Stomach (tissue), 9 donors: ENCODE results near the gene ATG7. TPM values are rescaled to one million over a fixed set of nuclear protein-coding genes. Genes with fewer than 3 reads are reported as not detected.

Source experiments
- DNase-seq, 2 donors: peaks; one replicate each; pipeline versions ENCODE4 v3.0.0 to v3.0.0-alpha.2; 2013 to 2019
- H3K27ac ChIP-seq, 5 donors: fragments of 200-600 bp in 4 of 5; sonication (generic) in 4 of 5; one replicate each; pipeline ENCODE4 v1.5.1; 2013 to 2019; ENCODE audit warnings: mild to moderate bottlenecking in 1 of 5, moderate library complexity in 1 of 5
- H3K27me3 ChIP-seq, 3 donors: fragments of 200-600 bp; sonication (generic); one replicate each; pipeline ENCODE4 v1.5.1; 2017 to 2019; ENCODE audit warnings: mixed run types in 1 of 3
- H3K36me3 ChIP-seq, 4 donors: fragments of 200-600 bp; sonication (generic); 1 replicate in 3 of 4; 2 replicates in 1 of 4; pipeline ENCODE4 v1.5.1; 2016 to 2019
- H3K4me1 ChIP-seq, 4 donors: fragments of 200-600 bp; sonication (generic); one replicate each; pipeline ENCODE4 v1.5.1; 2016 to 2019
- H3K4me3 ChIP-seq, 4 donors: fragments of 200-600 bp; sonication (generic) in 3 of 4; one replicate each; pipeline ENCODE4 v1.5.1; 2016 to 2019; ENCODE audit warnings: mild to moderate bottlenecking in 1 of 4
- H3K9me3 ChIP-seq, 4 donors: fragments of 200-600 bp; sonication (generic); one replicate each; pipeline ENCODE4 v1.5.1; 2016 to 2019
- EP300 ChIP-seq: sonication (generic); formaldehyde crosslinking; IDR thresholded peaks from one replicate; pipeline ENCODE4 v1.6.1; 2017; ENCODE audit warnings: antibody characterized with exemption
- POLR2A ChIP-seq, 4 donors: fragments of 450-650 bp; IDR thresholded peaks; one replicate each; pipeline ENCODE4 v1.6.1; 2016; ENCODE audit warnings: antibody characterized with exemption in 4 of 4, control low read depth in 2 of 4, mild to moderate bottlenecking in 1 of 4, moderate library complexity in 1 of 4
- POLR2AphosphoS5 ChIP-seq, 3 donors: sonication (generic); formaldehyde crosslinking; IDR thresholded peaks; one replicate each; pipeline ENCODE4 v1.6.1; 2016; ENCODE audit warnings: antibody characterized with exemption in 3 of 3
- whole genome bisulfite sequencing, 5 donors: extraction: QIAGEN DNeasy Blood & Tissue Kit in 3 of 5; methylation state at CpG; one replicate each; pipeline versions ENCODE4 v1.1.5 to v1.1.7; 2013 to 2018; 5-methylcytosine and 5-hydroxymethylcytosine counted together
- intact Hi-C: fragments of 100-400 bp; cut with DNase I; formaldehyde crosslinking; loops from one replicate; pipeline ENCODE4 v1.15.1; 2023; ENCODE audit warnings: low total_unique reads
- polyA plus RNA-seq, 3 donors: library from polyadenylated mRNA; stranded (reverse); fragments of 200-250 nt; gene quantifications; one replicate each; pipeline ENCODE4 v1.2.3, GENCODE V29; 2013
- total RNA-seq, 5 donors: library from RNA; depleted of rRNA; stranded (reverse); fragments of >200 nt; gene quantifications; one replicate each; pipeline versions ENCODE4 v1.1.0 to v1.2.3, GENCODE V29; 2014 to 2016
- TF ChIP-seq, protein P1 (sequence below), 7 experiments: fragments of 450-650 bp in 4 of 7; fragments of 200-600 bp in 3 of 7; sonication (generic) in 3 of 7; IDR thresholded peaks; one replicate each; pipeline ENCODE4 v1.5.1; 2016 to 2019; ENCODE audit warnings: antibody characterized with exemption in 7 of 7, control low read depth in 2 of 7, mild to moderate bottlenecking in 1 of 7
- donor health status: healthy with polysubstance abuse.
- donor health status: Bipolar disorder and iron deficiency.
- donor health status: healthy.

The ATG7 gene
- total and polyA plus RNA-seq, 8 donors = 6.8 to 167 (median 15.1) TPM

DNA sequence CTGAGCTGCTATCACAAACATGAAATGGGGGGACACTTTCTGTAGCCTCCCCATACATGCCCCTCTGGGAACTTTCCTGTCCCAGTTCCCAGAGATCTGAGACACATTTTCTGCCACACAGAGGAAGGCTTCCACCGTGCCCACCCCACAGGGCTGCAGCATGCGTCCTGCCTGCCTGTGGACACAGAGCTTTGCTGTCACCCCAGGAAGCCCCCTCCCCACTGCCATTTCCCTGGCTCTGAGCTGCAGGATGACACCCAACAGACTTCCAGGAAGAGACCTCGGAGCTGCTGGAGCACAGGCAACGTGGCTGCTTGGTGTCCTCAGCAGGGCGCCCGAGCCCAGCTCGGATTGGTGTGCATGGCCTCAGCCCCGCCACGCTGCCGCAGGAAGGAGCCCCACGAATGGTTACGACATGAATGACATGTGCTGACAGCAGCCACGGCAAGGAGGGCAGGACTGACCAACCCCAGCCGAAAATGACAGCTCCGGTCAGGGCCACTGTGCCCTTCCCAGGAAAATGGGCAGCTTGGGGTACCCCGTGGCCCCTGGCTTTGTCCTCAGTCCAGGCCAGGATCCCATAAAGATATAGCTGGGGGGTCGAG is 290.2 kb downstream of the ATG7 start:
- Histone ChIP-seq H3K4me1 (peaks cover 24 to 68% (median 45%) of the 10 kb centered on the region in 4 donors), H3K36me3 (peaks cover 34 to 85% (median 69%) of the 10 kb centered on the region in 4 donors), H3K9me3 (no peaks in the 10 kb centered on the region), H3K4me3 (no peak overlapping the region), H3K27me3 (no peaks in the 10 kb centered on the region), H3K27ac (peak overlapping the region in 3 of 5 donors; percentile 30 to 56 (median 31))
- TF ChIP-seq, protein P1, sequence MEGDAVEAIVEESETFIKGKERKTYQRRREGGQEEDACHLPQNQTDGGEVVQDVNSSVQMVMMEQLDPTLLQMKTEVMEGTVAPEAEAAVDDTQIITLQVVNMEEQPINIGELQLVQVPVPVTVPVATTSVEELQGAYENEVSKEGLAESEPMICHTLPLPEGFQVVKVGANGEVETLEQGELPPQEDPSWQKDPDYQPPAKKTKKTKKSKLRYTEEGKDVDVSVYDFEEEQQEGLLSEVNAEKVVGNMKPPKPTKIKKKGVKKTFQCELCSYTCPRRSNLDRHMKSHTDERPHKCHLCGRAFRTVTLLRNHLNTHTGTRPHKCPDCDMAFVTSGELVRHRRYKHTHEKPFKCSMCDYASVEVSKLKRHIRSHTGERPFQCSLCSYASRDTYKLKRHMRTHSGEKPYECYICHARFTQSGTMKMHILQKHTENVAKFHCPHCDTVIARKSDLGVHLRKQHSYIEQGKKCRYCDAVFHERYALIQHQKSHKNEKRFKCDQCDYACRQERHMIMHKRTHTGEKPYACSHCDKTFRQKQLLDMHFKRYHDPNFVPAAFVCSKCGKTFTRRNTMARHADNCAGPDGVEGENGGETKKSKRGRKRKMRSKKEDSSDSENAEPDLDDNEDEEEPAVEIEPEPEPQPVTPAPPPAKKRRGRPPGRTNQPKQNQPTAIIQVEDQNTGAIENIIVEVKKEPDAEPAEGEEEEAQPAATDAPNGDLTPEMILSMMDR (IDR thresholded peaks at IDR 0.05) = no peak
- TF ChIP-seq EP300 (no peak), POLR2A (IDR thresholded peaks at IDR 0.05) (no peak), POLR2AphosphoS5 (IDR thresholded peaks at IDR 0.05) (no peak)
- DNase-seq = no peak
- 81 to 90% (median 88%) methylated on average over 12 to 17 of the region's 17 CpGs for WGBS, 5 donors
- intact Hi-C loops = no loop called here

GRCh38 chr3:11563159-11563864 is 291.1 kb downstream of the ATG7 start:
- Histone ChIP-seq H3K4me3 (no peak overlapping the region), H3K27me3 (no peaks in the 10 kb centered on the region), H3K4me1 (peaks cover 24 to 67% (median 44%) of the 10 kb centered on the region in 4 donors), H3K9me3 (no peaks in the 10 kb centered on the region), H3K36me3 (peaks cover 32 to 76% (median 66%) of the 10 kb centered on the region in 4 donors), H3K27ac (peak overlapping the region in 1 of 5 donors; percentile 56)
- 88 to 93% (median 91%) methylated on average over 15 to 16 of the region's 16 CpGs for WGBS, 5 donors
- no peak for DNase-seq
- intact Hi-C loops = no loop called here
- TF ChIP-seq POLR2A (IDR thresholded peaks at IDR 0.05) (no peak), EP300 (no peak), POLR2AphosphoS5 (IDR thresholded peaks at IDR 0.05) (no peak)
- TF ChIP-seq, protein P1 (IDR thresholded peaks at IDR 0.05) = no peak

- H3K36me3 ChIP-seq = peaks cover 27 to 71% (median 60%) of the 10 kb centered on the region in 4 donors
- 90 to 95% (median 95%) methylated on average over 7 of the region's 7 CpGs for WGBS, 5 donors
- H3K9me3 ChIP-seq = no peaks in the 10 kb centered on the region
- peaks cover 27 to 67% (median 45%) of the 10 kb centered on the region in 4 donors for H3K4me1 ChIP-seq
- TF ChIP-seq, protein P1 (IDR thresholded peaks at IDR 0.05) = no peak
- TF ChIP-seq EP300 (no peak), POLR2A (IDR thresholded peaks at IDR 0.05) (no peak), POLR2AphosphoS5 (IDR thresholded peaks at IDR 0.05) (no peak)
- no peaks in the 10 kb centered on the region for H3K27me3 ChIP-seq
- no peak overlapping the region for H3K4me3 ChIP-seq
- intact Hi-C loops = no loop called here
- DNase-seq = no peak
- H3K27ac ChIP-seq = no peak overlapping the region
Measured at GRCh38 chr3:11563865-11564185, 291.6 kb downstream of the ATG7 start.

DNA sequence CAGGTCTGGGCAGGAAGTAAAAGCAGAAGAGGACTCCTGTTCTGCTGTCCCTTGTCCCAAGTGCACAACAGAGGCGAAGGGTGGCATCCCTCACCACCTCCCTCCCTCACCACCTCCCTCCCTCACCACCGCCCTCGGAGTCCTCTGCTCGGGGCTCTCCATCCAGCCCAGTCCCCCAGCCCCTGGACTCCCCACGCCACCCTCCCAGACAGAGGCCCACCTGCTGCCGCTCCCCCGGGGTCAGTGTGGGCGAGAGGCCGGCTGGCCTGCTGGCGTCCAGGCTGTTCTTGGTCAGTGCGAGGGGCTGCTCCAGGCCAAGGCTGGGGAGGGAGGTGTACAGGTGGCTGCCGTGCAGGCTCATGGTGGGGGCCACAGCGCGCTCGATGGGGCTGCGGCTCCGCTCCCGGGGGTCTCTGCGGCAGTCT is 292.4 kb downstream of the ATG7 start:
- TF ChIP-seq POLR2AphosphoS5 (IDR thresholded peaks at IDR 0.05) (no peak), EP300 (no peak), POLR2A (IDR thresholded peaks at IDR 0.05) (no peak)
- TF ChIP-seq, protein P1 (IDR thresholded peaks at IDR 0.05) = no peak
- Histone ChIP-seq H3K4me1 (peaks cover 35 to 67% (median 49%) of the 10 kb centered on the region in 4 donors), H3K27ac (peak overlapping the region in 1 of 5 donors; percentile 38), H3K27me3 (no peaks in the 10 kb centered on the region), H3K9me3 (no peaks in the 10 kb centered on the region), H3K4me3 (no peak overlapping the region), H3K36me3 (peaks cover 22 to 64% (median 53%) of the 10 kb centered on the region in 4 donors)
- 93 to 95% (median 93%) methylated on average over 18 to 19 of the region's 19 CpGs for WGBS, 5 donors
- intact Hi-C loops = no loop called here
- no peak for DNase-seq
